ENCODE data around the gene SUPT4H1.
"Not testable (repeated sequence)": the region's sequence is repeated elsewhere in the genome, so short reads cannot be mapped to it uniquely, and the experiment has no call there.

The SUPT4H1 gene

GRCh38 chr17:58351831-58352595 lies at the start of gene SUPT4H1:
TSS of gene SUPT4H1 (minus strand) at chr17:58352201. CDS start at chr17:58352135, 66 bp downstream.
- DNase-seq = peak; percentile 92 to 99

- no peak for DNase-seq
Observed at GRCh38 chr17:58401287-58401686, 49.3 kb upstream of the SUPT4H1 start.

- DNase-seq = no peak
Observed at GRCh38 chr17:58400826-58401225, 48.8 kb upstream of the SUPT4H1 start.

- no peak for DNase-seq
Observed at GRCh38 chr17:58399974-58400373, 48.0 kb upstream of the SUPT4H1 start.

GRCh38 chr17:58398574-58399266 lies 46.7 kb upstream of the SUPT4H1 start:
- DNase-seq = no peak

GRCh38 chr17:58397421-58397820 lies 45.4 kb upstream of the SUPT4H1 start:
- not testable (repeated sequence) for DNase-seq

GRCh38 chr17:58396173-58396572 lies 44.2 kb upstream of the SUPT4H1 start:
- no peak for DNase-seq

GRCh38 chr17:58394534-58395223 lies 42.7 kb upstream of the SUPT4H1 start:
- DNase-seq = no peak

- DNase-seq = peak; percentile 31 to 40
Observed at GRCh38 chr17:58391302-58391984, 39.4 kb upstream of the SUPT4H1 start.

GRCh38 chr17:58390884-58391283 lies 38.9 kb upstream of the SUPT4H1 start:
- DNase-seq = no peak

- no peak for DNase-seq
Observed at GRCh38 chr17:58388302-58389190, 36.5 kb upstream of the SUPT4H1 start.

GRCh38 chr17:58387834-58388233 lies 35.8 kb upstream of the SUPT4H1 start:
- DNase-seq = no peak

- no peak for DNase-seq
Observed at GRCh38 chr17:58386708-58387107, 34.7 kb upstream of the SUPT4H1 start.

- no peak for DNase-seq
Observed at GRCh38 chr17:58385359-58385899, 33.4 kb upstream of the SUPT4H1 start.

- no peak for DNase-seq
Observed at GRCh38 chr17:58384897-58385296, 32.9 kb upstream of the SUPT4H1 start.

- no peak for DNase-seq
Observed at GRCh38 chr17:58383892-58384462, 32.0 kb upstream of the SUPT4H1 start.

GRCh38 chr17:58382872-58383242 lies 30.9 kb upstream of the SUPT4H1 start:
- no peak for DNase-seq

- no peak for DNase-seq
Observed at GRCh38 chr17:58382108-58382871, 30.3 kb upstream of the SUPT4H1 start.

GRCh38 chr17:58381124-58382035 lies 29.4 kb upstream of the SUPT4H1 start:
- DNase-seq = no peak

Data from NCI-H1930 (cell line).